ENCODE data around the gene PDE4A. TPM values are rescaled to one million over a fixed set of nuclear protein-coding genes. Genes with fewer than 3 reads are reported as not detected.
"Not testable (repeated sequence)": the region's sequence is repeated elsewhere in the genome, so short reads cannot be mapped to it uniquely, and the experiment has no call there.

The PDE4A gene
- total and polyA plus RNA-seq, 2 experiments from 2014 or later = 5.2 to 5.4 TPM

- TF ChIP-seq STAT1 (IDR thresholded peaks at IDR 0.05; ENCODE audit: unreplicated experiment) (no peak), ZNF331 (CRISPR knock-in tag; IDR thresholded peaks at IDR 0.05; ENCODE audit: low read depth) (no peak), CREB1 (CRISPR knock-in tag; IDR thresholded peaks at IDR 0.05; ENCODE audit: low read depth) (no peak), ETS1 (IDR thresholded peaks at IDR 0.05) (no peak), EZH2 (IDR thresholded peaks at IDR 0.05; ENCODE audit: low read depth, unreplicated experiment) (no peak)
These were observed 11.6 kb upstream of the PDE4A start (continued) for GRCh38 chr19:10408511-10409283.

- H3K9me2 ChIP-seq (ENCODE audit: insufficient read depth); DNase-seq (ENCODE audit: low spot score); H3K36me3 ChIP-seq (ENCODE audit: insufficient read depth); H2AFZ ChIP-seq; H3K79me2 ChIP-seq (replicated peaks; ENCODE audit: insufficient read depth); H3K4me3 ChIP-seq; H3K36me3 Mint-ChIP-seq (ENCODE audit: low read depth); H3K4me1 ChIP-seq (ENCODE audit: insufficient read depth); H3K9me3 Mint-ChIP-seq; H3K4me3 Mint-ChIP-seq; H3F3A ChIP-seq (replicated peaks; ENCODE audit: low read depth); ATAC-seq; H3K27ac Mint-ChIP-seq; H3K4me2 ChIP-seq; H3K27ac ChIP-seq (ENCODE audit: low read depth); H4K20me1 ChIP-seq (replicated peaks; ENCODE audit: insufficient read depth); H3K4me1 Mint-ChIP-seq: not testable (repeated sequence)
- peaks cover 19% of the 10 kb centered on the region for H3K27me3 Mint-ChIP-seq (ENCODE audit: insufficient read depth, low read depth, poor library complexity)
- H3K27me3 ChIP-seq (ENCODE audit: insufficient read depth) = peaks cover 37% of the 10 kb centered on the region
These were observed 9.1 kb upstream of the PDE4A start for GRCh38 chr19:10411224-10411623.

GRCh38 chr19:10412257-10412977, 7.9 kb upstream of the PDE4A start:
- no peaks in the 10 kb centered on the region for H4K20me1 ChIP-seq (replicated peaks; ENCODE audit: insufficient read depth)
- H3K27ac ChIP-seq (ENCODE audit: low read depth) = no peak overlapping the region
- Mint-ChIP-seq H3K9me3 (peaks cover 7% of the 10 kb centered on the region; the same call in 2 of the 3 replicates), H3K27me3 (ENCODE audit: insufficient read depth, low read depth, poor library complexity) (peaks cover 30% of the 10 kb centered on the region), H3K36me3 (ENCODE audit: low read depth) (no peaks in the 10 kb centered on the region), H3K27ac (no peak overlapping the region), H3K4me1 (peaks cover 6% of the 10 kb centered on the region; the same call in 2 of the 3 replicates), H3K4me3 (no peak overlapping the region)
- no peaks in the 10 kb centered on the region for H3K9me2 ChIP-seq (ENCODE audit: insufficient read depth)
- no peak for DNase-seq (ENCODE audit: low spot score)
- peaks cover 11% of the 10 kb centered on the region; the same call in 1 of the 2 replicates for H3F3A ChIP-seq (replicated peaks; ENCODE audit: low read depth)
- no peak for ATAC-seq
- H2AFZ ChIP-seq = no peak overlapping the region
- peaks cover 5% of the 10 kb centered on the region; the same call in 1 of the 2 replicates for H3K4me1 ChIP-seq (ENCODE audit: insufficient read depth)
- H3K4me2 ChIP-seq = no peak overlapping the region
- H3K27me3 ChIP-seq (ENCODE audit: insufficient read depth) = peaks cover 38% of the 10 kb centered on the region
- no peak overlapping the region for H3K4me3 ChIP-seq
- no peaks in the 10 kb centered on the region for H3K36me3 ChIP-seq (ENCODE audit: insufficient read depth)
- no peaks in the 10 kb centered on the region for H3K79me2 ChIP-seq (replicated peaks; ENCODE audit: insufficient read depth)
- TF ChIP-seq STAT1 (IDR thresholded peaks at IDR 0.05; ENCODE audit: unreplicated experiment) (no peak), ZNF114 (CRISPR knock-in tag; IDR thresholded peaks at IDR 0.05) (no peak), NANOG (IDR thresholded peaks at IDR 0.05; ENCODE audit: borderline replicate concordance) (no peak), POLR2AphosphoS5 (IDR thresholded peaks at IDR 0.05; ENCODE audit: low read depth) (no peak), CREB1 (CRISPR knock-in tag; IDR thresholded peaks at IDR 0.05; ENCODE audit: low read depth) (no peak), CTCF (conservative IDR thresholded peaks at IDR 0.05; ENCODE audit: low read depth in 2 of 2) (no peak), REST (IDR thresholded peaks at IDR 0.05; ENCODE audit: unreplicated experiment) (no peak), EZH2 (IDR thresholded peaks at IDR 0.05; ENCODE audit: low read depth, unreplicated experiment) (no peak), ETS1 (IDR thresholded peaks at IDR 0.05) (no peak), EZH2phosphoT487 (IDR thresholded peaks at IDR 0.05; ENCODE audit: unreplicated experiment) (no peak)

All from GM23338 (cell line).